Activated CD4-positive, alpha-beta T cell treated with anti-CD3 and anti-CD28 coated beads, Interleukin-2, amount 10 ng/mL, durations not matched to agents 24 days and 14 days (primary cell): ENCODE results near the gene EFCC1. TPM values are rescaled to one million over a fixed set of nuclear protein-coding genes. Genes with fewer than 3 reads are reported as not detected.
"Not testable (repeated sequence)": the region's sequence is repeated elsewhere in the genome, so short reads cannot be mapped to it uniquely, and the experiment has no call there.

Experiments
- DNase-seq: peaks from one replicate; pipeline ENCODE4 v3.0.0; 2022
- H3K27ac Mint-ChIP-seq: one replicate; pipeline ENCODE4 v1.8.0; 2022; ENCODE audit warnings: mild to moderate bottlenecking, mixed read lengths
- H3K27me3 Mint-ChIP-seq: one replicate; pipeline ENCODE4 v1.8.0; 2022; ENCODE audit warnings: mixed read lengths
- H3K36me3 Mint-ChIP-seq: one replicate; pipeline ENCODE4 v1.8.0; 2022; ENCODE audit warnings: low read depth, mild to moderate bottlenecking, mixed read lengths
- H3K4me1 Mint-ChIP-seq: one replicate; pipeline ENCODE4 v1.8.0; 2021; ENCODE audit warnings: mixed read lengths
- H3K4me3 Mint-ChIP-seq: one replicate; pipeline ENCODE4 v1.8.0; 2022; ENCODE audit warnings: mild to moderate bottlenecking, moderate library complexity, mixed read lengths
- H3K9me3 Mint-ChIP-seq: one replicate; pipeline ENCODE4 v1.8.0; 2021; ENCODE audit warnings: mixed read lengths
- intact Hi-C: fragments of 100-400 bp; cut with micrococcal nuclease; formaldehyde crosslinking; loops from one replicate; pipeline ENCODE4 v1.15.1; 2023
- total RNA-seq: library from RNA; stranded (reverse); gene quantifications from 2 replicates; pipeline ENCODE4 v1.2.3, GENCODE V29; 2022

Gene EFCC1
- total RNA-seq, 1 donor from 2014 or later, result 0.37 TPM

DNA sequence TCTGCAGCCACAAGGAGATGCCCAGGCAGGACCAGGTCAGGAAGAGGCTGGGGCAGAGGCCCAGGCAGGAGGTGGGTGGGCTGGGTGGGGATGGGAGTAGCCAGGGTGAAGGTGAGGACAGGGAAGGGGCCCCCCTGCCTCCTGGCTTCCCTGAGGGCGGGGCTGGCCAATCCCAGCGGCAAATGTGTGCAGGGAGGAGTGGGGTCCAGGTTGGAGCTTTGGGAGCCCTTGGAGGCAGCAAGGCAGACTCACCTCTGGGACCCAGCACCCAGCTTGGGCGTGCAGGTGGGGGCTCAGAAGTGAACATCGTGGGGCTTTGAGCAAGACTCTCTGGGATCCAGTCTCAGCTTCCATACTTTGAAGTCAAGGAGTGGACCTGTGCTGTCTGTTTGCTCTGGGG lies 84.7 kb downstream of the EFCC1 start:
- intact Hi-C loops, result no loop called here

GRCh38 chr3:129087138-129087702 lies 86.1 kb downstream of the EFCC1 start:
- Mint-ChIP-seq H3K27ac (no peak overlapping the region), H3K4me1 (peaks cover 2% of the 10 kb centered on the region), H3K27me3 (no peaks in the 10 kb centered on the region), H3K4me3 (no peak overlapping the region), H3K36me3 (peaks cover 11% of the 10 kb centered on the region), H3K9me3 (no peaks in the 10 kb centered on the region)
- intact Hi-C loops, result no loop called here
- no peak for DNase-seq

More for the DNA sequence above, 84.7 kb downstream of the EFCC1 start:
- Mint-ChIP-seq H3K27me3 (no peaks in the 10 kb centered on the region), H3K4me1 (peaks cover 4% of the 10 kb centered on the region), H3K9me3 (no peaks in the 10 kb centered on the region), H3K4me3 (no peak overlapping the region), H3K36me3 (peaks cover 4% of the 10 kb centered on the region), H3K27ac (no peak overlapping the region)
- no peak for DNase-seq

- DNase-seq, result peak; percentile 71
- intact Hi-C loops, result not testable (repeated sequence)
Measured at GRCh38 chr3:129087904-129088303, 86.8 kb downstream of the EFCC1 start.

DNA sequence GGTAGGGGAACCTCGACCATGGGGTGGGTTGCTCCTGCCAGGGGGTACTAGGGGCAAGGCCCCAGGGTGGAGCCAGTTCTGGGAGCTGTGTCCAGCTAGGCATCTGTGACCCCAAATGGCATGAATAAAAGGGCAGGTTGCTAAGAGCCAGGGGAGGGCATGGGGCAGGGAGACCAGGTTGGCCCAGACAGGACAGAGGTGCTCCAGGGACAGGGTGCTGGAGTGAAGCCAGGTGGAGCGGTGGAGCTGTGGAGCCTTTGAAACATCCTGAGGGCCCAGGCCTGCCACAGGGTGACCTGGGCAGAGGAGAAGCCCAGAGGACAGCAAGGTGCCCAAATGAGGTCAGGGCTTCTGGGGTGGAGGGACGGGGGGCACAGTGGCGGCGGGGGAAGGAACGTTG lies 87.2 kb downstream of the EFCC1 start:
- H3K4me1 Mint-ChIP-seq, DNase-seq, intact Hi-C loops, H3K4me3 Mint-ChIP-seq, H3K9me3 Mint-ChIP-seq, H3K27ac Mint-ChIP-seq, H3K27me3 Mint-ChIP-seq: not testable (repeated sequence)
- peaks cover 12% of the 10 kb centered on the region for H3K36me3 Mint-ChIP-seq

More at GRCh38 chr3:129087904-129088303, 86.8 kb downstream of the EFCC1 start:
- H3K4me3 Mint-ChIP-seq, H3K27me3 Mint-ChIP-seq, H3K9me3 Mint-ChIP-seq, H3K27ac Mint-ChIP-seq, H3K4me1 Mint-ChIP-seq: not testable (repeated sequence)
- H3K36me3 Mint-ChIP-seq, result peaks cover 12% of the 10 kb centered on the region

Other genes with a start within 250 kb of the EFCC1 start
- gene ACAD9, start 121.7 kb upstream of the EFCC1 start, total RNA-seq, result 68.5 and 69.2 TPM in 2 replicates
- 0.17 TPM in 1 of 2 replicates, not detected in the other for gene CFAP92, start 7.2 kb upstream of the EFCC1 start, total RNA-seq
- gene GP9, start 59.5 kb downstream of the EFCC1 start, total RNA-seq, result not detected in 2 replicates
- 42.5 and 44.3 TPM in 2 replicates for gene RAB43, start 120.5 kb downstream of the EFCC1 start, total RNA-seq
- 73.8 and 83.7 TPM in 2 replicates for gene ISY1, start 159.8 kb downstream of the EFCC1 start, total RNA-seq
- 422 and 430 TPM in 2 replicates for gene CNBP, start 182.6 kb downstream of the EFCC1 start, total RNA-seq
- gene COPG1, start 248.3 kb downstream of the EFCC1 start, total RNA-seq, result 142 and 164 TPM in 2 replicates